Activated CD4-positive, alpha-beta T cell treated with anti-CD3 and anti-CD28 coated beads for 24 hours (primary cell): ENCODE data around the gene POU2AF1.

Experiments
- DNase-seq, 2 donors: peaks; one replicate each; pipeline ENCODE4 v3.0.0-alpha.2; 2020; ENCODE audit warnings: low read depth in 2 of 2

The POU2AF1 gene

DNA sequence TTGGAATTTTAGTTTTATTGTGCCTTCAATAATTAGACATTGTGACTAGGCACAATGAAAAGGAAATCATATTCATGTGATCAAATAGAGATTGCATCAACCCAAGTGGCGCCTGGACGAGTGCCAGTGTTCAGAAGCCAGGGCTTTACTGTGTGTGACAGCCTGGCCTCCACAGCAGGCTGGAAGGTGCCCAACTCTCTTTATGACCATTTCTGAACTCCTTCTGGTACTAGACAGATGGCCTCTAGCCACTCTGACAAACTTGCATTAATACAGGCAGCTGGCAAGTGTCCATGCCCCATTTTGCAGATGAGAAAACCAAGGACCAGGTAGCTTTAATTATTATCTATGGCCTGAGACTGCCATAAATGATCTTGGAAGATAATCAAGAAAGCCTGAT, 8.3 kb upstream of the POU2AF1 start:
- DNase-seq: no peak

DNA sequence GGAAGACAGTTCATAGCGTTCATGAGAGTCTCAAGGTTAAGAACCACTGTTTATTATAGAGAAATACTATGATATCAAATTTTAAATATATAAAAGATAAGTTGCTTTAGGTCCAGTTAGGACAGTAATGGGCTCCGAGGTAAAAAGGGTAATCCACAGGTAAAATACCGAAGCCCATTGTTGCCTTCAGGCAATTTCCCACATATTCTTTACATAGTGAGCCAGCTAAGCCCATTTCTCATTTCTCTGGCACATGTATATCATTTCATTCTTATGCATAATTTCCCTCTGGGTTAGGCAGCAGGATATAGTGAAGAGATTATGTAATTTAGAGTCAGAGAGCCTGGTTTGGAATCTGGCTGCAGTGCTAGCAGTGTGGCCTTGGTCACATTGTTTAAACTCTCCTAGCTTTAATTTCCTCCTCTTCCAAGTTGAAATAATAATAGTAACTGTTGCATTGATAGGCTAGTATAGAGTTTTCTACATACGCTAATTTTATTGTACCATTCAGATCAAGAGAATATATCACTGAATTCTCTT, 7.6 kb upstream of the POU2AF1 start:
- no peak for DNase-seq

DNA sequence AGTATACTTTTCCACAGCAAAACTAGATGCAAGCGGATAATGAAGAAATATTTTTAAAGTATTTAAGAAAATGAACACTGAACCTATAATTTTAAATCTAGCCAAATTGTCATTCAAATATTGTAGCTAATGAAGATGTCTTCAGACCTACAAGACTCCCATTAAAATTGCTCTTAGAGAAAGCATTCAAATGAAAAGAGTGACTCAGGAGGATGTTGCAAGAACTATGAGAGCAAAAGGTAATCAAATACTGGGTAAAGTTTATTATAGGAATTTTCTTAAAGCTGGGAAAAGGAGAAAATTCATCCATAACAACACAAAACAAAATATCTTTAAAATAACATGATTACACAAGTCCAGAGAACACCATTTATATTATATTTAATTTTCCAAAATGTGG, 5.4 kb upstream of the POU2AF1 start:
- no peak for DNase-seq

DNA sequence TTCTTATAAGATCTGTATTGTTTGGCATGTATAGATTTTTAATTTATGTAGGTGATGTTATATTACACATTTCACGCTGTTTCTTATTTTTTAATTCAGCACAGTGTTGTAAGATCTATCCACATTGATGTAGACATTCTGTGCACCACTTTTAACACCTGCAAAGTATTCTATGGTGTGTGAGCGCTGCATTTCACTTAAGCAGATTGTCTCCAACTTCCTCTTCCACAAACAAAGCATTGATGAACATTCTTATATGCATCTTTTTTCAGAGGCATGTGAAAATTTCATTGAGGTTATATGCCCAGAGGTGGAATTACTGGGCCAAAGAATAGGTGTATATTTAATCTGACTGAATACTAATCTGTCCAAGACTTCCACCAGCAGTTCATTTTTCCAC, 3.4 kb upstream of the POU2AF1 start:
- DNase-seq: no peak

- DNase-seq: no peak
These were observed 594 bp upstream of the POU2AF1 start for GRCh38 chr11:111379602-111380136.

GRCh38 chr11:111378185-111378860, 752 bp downstream of the POU2AF1 start:
- no peak for DNase-seq

GRCh38 chr11:111376181-111376871, 2.7 kb downstream of the POU2AF1 start:
- DNase-seq: no peak

DNA sequence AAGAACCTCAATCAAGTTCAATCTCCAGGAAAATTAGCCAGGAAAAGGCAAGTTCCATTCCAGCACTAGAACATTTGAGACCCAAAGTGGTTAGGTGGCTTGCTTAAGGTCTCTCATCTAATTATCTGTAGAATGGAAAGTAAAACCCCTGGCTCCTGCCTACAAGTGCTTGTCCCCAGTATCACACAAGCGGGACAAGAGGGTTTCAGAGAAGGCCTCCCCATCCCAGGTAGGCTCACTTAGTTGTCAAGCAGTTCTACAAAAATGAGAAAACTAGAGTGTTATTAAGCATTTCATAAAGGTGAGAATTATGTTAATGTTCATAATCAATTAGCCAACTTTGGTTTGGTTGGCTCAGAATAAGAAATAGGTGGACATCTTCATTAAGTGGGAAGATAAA, 5.5 kb downstream of the POU2AF1 start:
- no peak for DNase-seq

GRCh38 chr11:111372538-111372937, 6.5 kb downstream of the POU2AF1 start:
- DNase-seq: no peak

DNA sequence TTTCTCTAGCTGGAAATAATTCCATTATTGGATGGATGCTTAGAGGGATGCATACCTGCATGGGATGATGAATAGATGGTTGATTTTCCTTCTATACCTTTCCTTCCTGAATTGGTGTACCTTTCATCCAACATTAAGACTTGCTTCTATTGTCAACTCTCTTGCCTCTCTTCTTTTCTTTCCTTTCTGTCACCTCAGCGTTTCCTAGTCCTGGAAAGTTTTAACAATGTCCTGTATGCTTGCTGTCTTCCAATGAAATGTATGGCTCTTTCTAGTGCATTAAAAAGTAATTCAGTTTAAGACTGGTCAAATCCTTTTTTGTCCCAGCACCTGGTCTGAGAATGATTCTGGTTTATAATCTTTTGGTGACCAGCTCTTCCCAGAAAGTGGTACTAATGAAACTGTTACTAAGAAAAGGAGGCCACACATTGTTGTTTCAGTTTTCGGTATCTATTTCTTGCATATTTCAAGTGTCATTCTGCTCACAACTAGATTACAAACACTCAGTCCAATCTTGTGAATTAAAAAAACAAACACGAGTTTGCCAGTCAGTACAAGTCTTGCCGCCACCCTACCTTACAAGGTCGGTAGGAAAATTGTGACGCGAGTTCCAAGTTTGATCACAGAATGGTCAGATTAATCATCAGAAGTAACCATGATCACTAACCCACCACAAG, 8.0 kb downstream of the POU2AF1 start:
- DNase-seq: no peak

- DNase-seq: no peak
These were observed 8.7 kb downstream of the POU2AF1 start for GRCh38 chr11:111370270-111370901.

DNA sequence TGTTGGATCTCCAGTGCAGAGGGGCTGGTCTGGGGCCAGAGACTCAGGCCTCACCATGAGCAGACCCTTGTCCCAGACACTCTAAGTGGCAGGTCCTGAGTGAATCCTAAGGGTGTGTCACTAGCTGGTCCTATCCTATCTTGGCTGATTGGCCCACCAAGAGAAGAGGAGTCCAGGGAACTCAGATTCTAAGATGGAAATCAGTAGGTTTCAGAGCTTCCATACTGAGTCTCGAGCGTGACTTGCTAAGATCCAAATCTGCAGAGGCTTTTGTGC, 10.9 kb downstream of the POU2AF1 start:
- no peak for DNase-seq

- DNase-seq: no peak
These were observed 11.4 kb downstream of the POU2AF1 start for GRCh38 chr11:111367411-111368284.

DNA sequence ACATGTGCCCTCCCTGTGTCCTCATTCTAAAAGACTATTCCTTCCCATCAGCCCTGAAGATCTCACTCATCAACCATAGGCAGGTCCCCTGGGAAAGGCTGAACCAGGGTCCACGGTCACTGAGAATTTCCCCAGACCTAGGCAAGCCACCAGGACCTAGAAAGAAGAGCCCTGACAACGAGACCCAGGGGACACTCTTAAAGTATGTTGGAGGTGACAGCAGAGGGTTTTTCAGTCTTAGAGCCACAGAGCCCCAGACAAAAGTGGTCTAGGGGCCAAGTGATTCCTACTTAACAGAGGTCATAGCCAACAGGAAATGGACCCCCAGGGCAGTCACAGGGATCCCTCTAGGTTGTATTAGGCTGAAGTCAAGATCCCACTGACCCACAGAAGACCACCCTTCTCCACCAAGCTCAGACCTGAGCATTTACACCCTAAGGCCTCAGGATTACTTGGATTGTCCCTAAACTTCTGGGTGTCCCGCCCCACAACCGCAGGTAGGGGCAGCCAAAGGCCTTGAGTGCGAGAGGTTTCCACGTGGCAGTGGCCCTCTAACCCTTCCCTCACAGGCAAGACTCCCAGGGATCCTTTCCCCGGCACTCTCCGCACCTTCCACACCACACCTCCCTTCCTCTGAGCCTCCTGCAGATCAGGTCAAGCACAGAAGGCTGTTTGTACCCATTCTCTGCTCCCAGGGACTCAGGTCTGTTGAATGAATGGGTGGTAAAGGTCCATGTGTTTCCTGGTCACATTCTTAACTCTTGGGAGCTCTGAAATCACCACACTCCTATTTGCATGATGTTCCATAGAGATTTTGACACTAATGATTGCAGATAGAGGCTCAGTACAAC, 12.3 kb downstream of the POU2AF1 start:
- no peak for DNase-seq

- no peak for DNase-seq
These were observed 13.1 kb downstream of the POU2AF1 start for GRCh38 chr11:111365722-111366559.

- DNase-seq: no peak
These were observed 14.6 kb downstream of the POU2AF1 start for GRCh38 chr11:111364503-111364902.

DNA sequence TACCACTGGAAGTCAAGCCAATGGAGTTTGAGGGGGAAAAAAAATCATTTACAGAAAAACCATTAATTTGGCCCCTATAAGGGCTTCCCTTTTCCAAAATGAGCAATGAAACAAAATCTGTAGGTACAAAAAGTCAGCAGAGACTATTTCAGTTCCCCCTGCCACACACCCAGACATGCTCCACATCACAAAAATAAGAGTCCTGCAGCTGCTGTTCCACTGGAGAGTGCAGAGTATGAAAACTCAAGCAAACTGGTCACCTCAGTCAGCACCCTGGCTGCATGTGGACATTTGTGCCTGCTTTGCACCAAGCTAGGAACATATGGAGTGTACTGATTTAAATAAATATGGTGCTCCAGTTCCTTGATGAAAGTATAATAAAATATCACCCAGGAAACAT, 15.1 kb downstream of the POU2AF1 start:
- DNase-seq: no peak

GRCh38 chr11:111362887-111363411, 16.1 kb downstream of the POU2AF1 start:
- no peak for DNase-seq

- no peak for DNase-seq
These were observed 17.2 kb downstream of the POU2AF1 start for GRCh38 chr11:111361874-111362273.
